MCF 10A (cell line): ENCODE data around the gene PKP4. TPM values are rescaled to one million over a fixed set of nuclear protein-coding genes. Genes with fewer than 3 reads are reported as not detected.

ENCODE experiments used
- BruUV-seq: library from RNA; stranded (reverse); fragments of 400-500 nt; replicated peaks from 2 replicates; lab custom pipeline; 2021; lab: Mats Ljungman, UMichigan
- CTCF ChIA-PET: fragments of 300-600 bp; sonication (Branson Sonifier 250); formaldehyde crosslinking; extraction: SDS; loops from one replicate; lab custom pipeline; 2021; ENCODE audit warnings: antibody characterized with exemption, inconsistent platforms; lab: Yijun Ruan, JAX
- POLR2A ChIA-PET: fragments of 300-600, 350-650 bp; sonication (Branson Sonifier 250); formaldehyde crosslinking; extraction: SDS; loops from one replicate; lab custom pipeline; 2020; ENCODE audit warnings: antibody characterized with exemption, inconsistent platforms; lab: Yijun Ruan, JAX
- DNase-seq: peaks from one replicate; pipeline ENCODE4 v3.0.0-alpha.2; 2018; ENCODE audit not compliant: unreplicated experiment
- H3K27ac Mint-ChIP-seq: one replicate; pipeline ENCODE4 v1.8.0; 2022; ENCODE audit warnings: mild to moderate bottlenecking, low read depth, mixed read lengths; ENCODE audit not compliant: unreplicated experiment
- H3K27me3 Mint-ChIP-seq: one replicate; pipeline ENCODE4 v1.8.0; 2022; ENCODE audit warnings: mixed read lengths; ENCODE audit not compliant: insufficient read depth, unreplicated experiment
- H3K36me3 Mint-ChIP-seq: one replicate; pipeline ENCODE4 v1.8.0; 2022; ENCODE audit warnings: mild to moderate bottlenecking, moderate library complexity, mixed read lengths; ENCODE audit not compliant: insufficient read depth, unreplicated experiment
- H3K4me1 Mint-ChIP-seq: one replicate; pipeline ENCODE4 v1.8.0; 2022; ENCODE audit warnings: mixed read lengths; ENCODE audit not compliant: insufficient read depth, unreplicated experiment
- H3K4me3 Mint-ChIP-seq: one replicate; pipeline ENCODE4 v1.8.0; 2022; ENCODE audit warnings: mild to moderate bottlenecking, moderate library complexity, mixed read lengths; ENCODE audit not compliant: unreplicated experiment
- H3K9me3 Mint-ChIP-seq: one replicate; pipeline ENCODE4 v1.8.0; 2022; ENCODE audit warnings: mixed read lengths; ENCODE audit not compliant: unreplicated experiment
- intact Hi-C: fragments of 100-400 bp; cut with micrococcal nuclease; formaldehyde crosslinking; loops from 2 replicates; pipeline ENCODE4 v1.14.1; 2022
- total RNA-seq: library from RNA; stranded (reverse); gene quantifications from 2 replicates; pipeline ENCODE4 v1.2.3, GENCODE V29; 2022
- TF ChIP-seq, protein P1 (sequence below): fragments of 200-600 bp; IDR thresholded peaks from one replicate; pipeline ENCODE4 v1.8.0; 2022; ENCODE audit warnings: antibody characterized with exemption, mild to moderate bottlenecking; ENCODE audit not compliant: unreplicated experiment

PKP4 gene
- total RNA-seq, 1 experiment from 2014 or later: 63.7 TPM

DNA sequence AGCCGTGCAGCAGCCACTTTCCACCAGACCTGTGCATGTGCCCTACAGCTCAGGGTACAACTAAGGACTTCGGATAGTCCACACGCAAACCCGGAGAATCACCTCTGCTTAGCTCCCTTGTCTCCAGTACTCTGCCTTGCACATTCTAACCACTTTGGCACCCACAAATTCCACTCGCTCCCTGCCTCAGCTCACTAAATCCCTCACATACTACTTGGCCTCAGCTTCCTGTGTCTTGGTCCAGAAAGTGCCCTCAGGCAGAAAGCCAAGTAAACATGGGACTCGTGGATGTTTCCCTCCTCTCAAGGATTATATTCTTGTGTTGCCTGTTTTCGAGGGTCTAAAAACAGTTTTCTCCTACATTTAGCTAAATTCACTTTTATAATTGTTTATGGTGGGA, 180.6 kb downstream of the PKP4 start:
- ChIA-PET POLR2A (interaction anchor here (1.3 kb wide), 1 partner anchor 10 kb away, joined by 4 read pairs; no protein-coding TSS in a partner anchor), CTCF (interaction anchor here (0.8 to 1.6 kb wide), 4 partner anchors 11 to 108 kb away, joined by 3 to 6 read pairs (median 4); no protein-coding TSS in a partner anchor)
- peaks cover 52% of the 10 kb centered on the region for H3K36me3 Mint-ChIP-seq
- no peaks in the 10 kb centered on the region for H3K4me1 Mint-ChIP-seq
- H3K27ac Mint-ChIP-seq: no peak overlapping the region
- H3K27me3 Mint-ChIP-seq: no peaks in the 10 kb centered on the region
- H3K9me3 Mint-ChIP-seq: no peaks in the 10 kb centered on the region
- TF ChIP-seq, protein P1, sequence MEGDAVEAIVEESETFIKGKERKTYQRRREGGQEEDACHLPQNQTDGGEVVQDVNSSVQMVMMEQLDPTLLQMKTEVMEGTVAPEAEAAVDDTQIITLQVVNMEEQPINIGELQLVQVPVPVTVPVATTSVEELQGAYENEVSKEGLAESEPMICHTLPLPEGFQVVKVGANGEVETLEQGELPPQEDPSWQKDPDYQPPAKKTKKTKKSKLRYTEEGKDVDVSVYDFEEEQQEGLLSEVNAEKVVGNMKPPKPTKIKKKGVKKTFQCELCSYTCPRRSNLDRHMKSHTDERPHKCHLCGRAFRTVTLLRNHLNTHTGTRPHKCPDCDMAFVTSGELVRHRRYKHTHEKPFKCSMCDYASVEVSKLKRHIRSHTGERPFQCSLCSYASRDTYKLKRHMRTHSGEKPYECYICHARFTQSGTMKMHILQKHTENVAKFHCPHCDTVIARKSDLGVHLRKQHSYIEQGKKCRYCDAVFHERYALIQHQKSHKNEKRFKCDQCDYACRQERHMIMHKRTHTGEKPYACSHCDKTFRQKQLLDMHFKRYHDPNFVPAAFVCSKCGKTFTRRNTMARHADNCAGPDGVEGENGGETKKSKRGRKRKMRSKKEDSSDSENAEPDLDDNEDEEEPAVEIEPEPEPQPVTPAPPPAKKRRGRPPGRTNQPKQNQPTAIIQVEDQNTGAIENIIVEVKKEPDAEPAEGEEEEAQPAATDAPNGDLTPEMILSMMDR: no peak
- BruUV-seq: no TSS peak
- intact Hi-C loops: no loop called here
- no peak overlapping the region for H3K4me3 Mint-ChIP-seq
- no peak for DNase-seq

DNA sequence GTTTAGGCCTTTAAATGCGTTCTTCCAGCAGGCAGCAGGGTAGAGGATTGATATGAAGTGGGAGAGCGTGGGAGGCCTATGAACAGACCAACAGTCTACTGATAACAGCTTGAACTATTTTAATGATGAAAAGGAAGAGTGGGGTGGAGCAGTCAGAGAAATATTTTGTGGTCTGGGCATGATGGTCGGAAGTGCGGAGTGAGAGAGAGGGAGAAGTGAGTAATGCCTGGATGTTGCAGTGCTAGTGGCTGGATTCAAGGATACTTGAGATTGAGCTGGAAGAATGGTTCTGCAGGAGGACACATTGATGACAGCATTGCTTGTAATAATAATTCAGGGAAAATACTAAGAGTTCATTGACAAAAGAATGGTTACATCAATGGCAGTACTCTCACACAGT, 187.4 kb downstream of the PKP4 start:
- BruUV-seq: no TSS peak
- Mint-ChIP-seq H3K4me3 (no peak overlapping the region), H3K9me3 (no peaks in the 10 kb centered on the region), H3K27ac (no peak overlapping the region), H3K36me3 (peaks cover 34% of the 10 kb centered on the region), H3K4me1 (no peaks in the 10 kb centered on the region), H3K27me3 (no peaks in the 10 kb centered on the region)
- intact Hi-C loops: no loop called here
- TF ChIP-seq, protein P1: no peak
- no peak for DNase-seq
- ChIA-PET CTCF (interaction anchor here (0.6 kb wide), 1 partner anchor 526 kb away, joined by 3 read pairs; no protein-coding TSS in a partner anchor), POLR2A (interaction anchor here (1.3 kb wide), 1 partner anchor 42 kb away, joined by 3 read pairs; no protein-coding TSS in a partner anchor)

DNA sequence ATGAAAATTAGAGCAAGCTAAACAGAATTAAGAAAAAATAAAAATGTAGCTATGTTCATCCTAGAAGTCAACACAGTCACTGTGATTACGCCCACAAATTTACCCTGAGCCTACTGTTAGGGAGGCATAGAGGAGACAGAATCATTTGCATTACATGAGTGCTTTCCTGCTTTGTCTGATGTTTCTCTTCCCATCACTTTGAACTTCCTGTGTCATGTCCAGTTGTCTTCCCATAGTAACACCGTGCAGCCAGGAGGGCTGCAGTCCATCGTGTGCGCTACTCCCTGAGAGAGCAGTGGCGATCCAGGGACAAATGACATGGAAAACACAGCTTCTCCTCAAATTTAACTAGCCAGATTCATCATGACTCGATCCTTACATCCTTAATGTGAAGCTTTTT, 188.5 kb downstream of the PKP4 start:
- Mint-ChIP-seq H3K36me3 (peaks cover 26% of the 10 kb centered on the region), H3K27me3 (no peaks in the 10 kb centered on the region), H3K4me1 (no peaks in the 10 kb centered on the region), H3K27ac (no peak overlapping the region), H3K4me3 (no peak overlapping the region), H3K9me3 (no peaks in the 10 kb centered on the region)
- CTCF ChIA-PET: interaction anchor here (1.0 kb wide), 1 partner anchor 83 kb away, joined by 3 read pairs; no protein-coding TSS in a partner anchor
- POLR2A ChIA-PET: interaction anchor here (0.6 to 1.3 kb wide), 2 partner anchors 41 to 611 kb away, joined by 3 read pairs; no protein-coding TSS in a partner anchor
- no TSS peak for BruUV-seq
- TF ChIP-seq, protein P1: no peak
- DNase-seq: no peak
- intact Hi-C loops: no loop called here

DNA sequence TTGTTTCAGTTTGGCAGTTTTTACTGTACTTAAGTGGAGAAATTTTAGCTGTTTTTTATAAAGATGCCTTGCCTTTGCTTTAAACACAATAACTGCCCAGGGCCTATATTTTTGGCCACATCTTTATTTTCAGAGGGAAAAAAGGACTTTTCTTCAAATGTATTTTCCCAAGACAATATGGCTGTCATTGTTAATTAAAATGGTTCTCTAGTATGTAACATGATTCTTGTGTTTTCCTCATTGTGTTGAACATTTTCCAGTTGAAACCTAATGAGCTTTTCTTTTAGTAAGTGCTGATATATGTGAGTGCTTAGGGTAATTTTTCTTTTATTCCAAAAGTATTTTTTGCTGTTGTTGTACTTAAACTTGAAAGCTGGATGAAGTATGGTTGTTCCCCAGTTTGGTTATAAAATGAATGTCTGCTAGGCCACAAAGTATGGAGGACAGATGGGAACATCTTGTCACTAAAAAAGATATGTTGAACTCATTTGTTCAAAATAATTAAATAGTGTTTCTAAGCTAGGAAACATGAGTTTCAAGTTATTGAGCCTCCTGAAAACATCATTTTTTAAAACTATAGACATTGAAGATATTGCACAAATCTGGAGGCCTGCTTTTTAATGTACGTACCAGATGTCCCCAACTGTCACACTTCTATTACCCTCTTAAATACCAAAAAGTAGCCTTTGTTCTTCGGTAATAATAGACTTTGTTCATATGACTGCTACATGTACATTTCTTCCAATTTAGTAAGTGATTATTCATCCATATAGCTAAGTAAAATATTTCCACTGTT, 190.9 kb downstream of the PKP4 start:
- POLR2A ChIA-PET: interaction anchor here (1.0 to 1.2 kb wide), 2 partner anchors 10 to 15 kb away, joined by 3 to 4 read pairs; no protein-coding TSS in a partner anchor
- H3K36me3 Mint-ChIP-seq: peaks cover 28% of the 10 kb centered on the region
- no peaks in the 10 kb centered on the region for H3K27me3 Mint-ChIP-seq
- H3K4me1 Mint-ChIP-seq: no peaks in the 10 kb centered on the region
- H3K4me3 Mint-ChIP-seq: no peak overlapping the region
- no TSS peak for BruUV-seq
- H3K9me3 Mint-ChIP-seq: no peaks in the 10 kb centered on the region
- CTCF ChIA-PET: interaction anchor here (0.6 to 1.7 kb wide), 5 partner anchors 10 to 106 kb away, joined by 3 to 6 read pairs (median 3); no protein-coding TSS in a partner anchor
- TF ChIP-seq, protein P1: no peak
- no peak for DNase-seq
- intact Hi-C loops: no loop called here
- no peak overlapping the region for H3K27ac Mint-ChIP-seq
